Measurements from ENCODE around the gene RUSC2.

- no peak for TF ChIP-seq POLR2AphosphoS5 (IDR thresholded peaks at IDR 0.05; ENCODE audit: low read depth, low read length)
- no peak for TF ChIP-seq IRF9 (CRISPR knock-in tag; IDR thresholded peaks at IDR 0.05; ENCODE audit: borderline replicate concordance)
- no peak for TF ChIP-seq ZNF639 (CRISPR knock-in tag; conservative IDR thresholded peaks at IDR 0.05)
Observed at GRCh38 chr9:35488566-35489312, 1.2 kb upstream of the RUSC2 start.
